Central memory CD8-positive, alpha-beta T cell (primary cell): ENCODE results near the gene ZNF408.

Experiments used
- ATAC-seq: fragments of 150-1000 bp; cut with Tn5 transposase; replicated peaks from 2 replicates; pipeline ENCODE4 v1.10.0; 2022; ENCODE audit warnings: mild to moderate bottlenecking, moderate FRiP score, moderate number of reproducible peaks; ENCODE audit not compliant: poor library complexity, severe bottlenecking; ENCODE audit errors: extremely low read depth
- DNase-seq, 2 donors: peaks; one replicate each; pipeline ENCODE4 v3.0.0; 2021; ENCODE audit warnings: low spot score in 2 of 2
- H3K27ac Mint-ChIP-seq: one replicate; pipeline ENCODE4 v1.8.0; 2022; ENCODE audit warnings: low read depth, mild to moderate bottlenecking, moderate library complexity, mixed read lengths
- H3K27me3 Mint-ChIP-seq: one replicate; pipeline ENCODE4 v1.8.0; 2022; ENCODE audit warnings: mixed read lengths
- H3K36me3 Mint-ChIP-seq: one replicate; pipeline ENCODE4 v1.8.0; 2022; ENCODE audit warnings: mild to moderate bottlenecking, moderate library complexity, mixed read lengths; ENCODE audit not compliant: insufficient read depth
- H3K4me1 Mint-ChIP-seq: one replicate; pipeline ENCODE4 v1.8.0; 2022; ENCODE audit warnings: mixed read lengths
- H3K4me3 Mint-ChIP-seq: one replicate; pipeline ENCODE4 v1.8.0; 2022; ENCODE audit warnings: mild to moderate bottlenecking, moderate library complexity, mixed read lengths
- H3K9me3 Mint-ChIP-seq: one replicate; pipeline ENCODE4 v1.8.0; 2022; ENCODE audit warnings: mixed read lengths

The ZNF408 gene

GRCh38 chr11:46743693-46744339 is 43.0 kb downstream of the ZNF408 start:
- Mint-ChIP-seq H3K27me3 (no peaks in the 10 kb centered on the region), H3K4me3 (no peak overlapping the region), H3K27ac (no peak overlapping the region), H3K36me3 (peaks cover 33% of the 10 kb centered on the region), H3K9me3 (no peaks in the 10 kb centered on the region), H3K4me1 (no peaks in the 10 kb centered on the region)
- DNase-seq = no peak
- no peak for ATAC-seq

GRCh38 chr11:46745328-46745727 is 44.5 kb downstream of the ZNF408 start:
- no peaks in the 10 kb centered on the region for H3K27me3 Mint-ChIP-seq
- H3K4me3 Mint-ChIP-seq = no peak overlapping the region
- H3K27ac Mint-ChIP-seq = no peak overlapping the region
- ATAC-seq (no peak), DNase-seq (no peak)
- H3K4me1 Mint-ChIP-seq = no peaks in the 10 kb centered on the region
- peaks cover 45% of the 10 kb centered on the region for H3K36me3 Mint-ChIP-seq
- H3K9me3 Mint-ChIP-seq = no peaks in the 10 kb centered on the region

GRCh38 chr11:46745995-46746394 is 45.2 kb downstream of the ZNF408 start:
- H3K4me1 Mint-ChIP-seq = no peaks in the 10 kb centered on the region

GRCh38 chr11:46747150-46747549 is 46.3 kb downstream of the ZNF408 start:
- no peak overlapping the region for H3K4me3 Mint-ChIP-seq
- no peaks in the 10 kb centered on the region for H3K9me3 Mint-ChIP-seq
- H3K4me1 Mint-ChIP-seq = no peaks in the 10 kb centered on the region
- H3K27me3 Mint-ChIP-seq = no peaks in the 10 kb centered on the region
- peak overlapping the region; percentile 5 for H3K27ac Mint-ChIP-seq
- no peak for DNase-seq
- peaks cover 51% of the 10 kb centered on the region for H3K36me3 Mint-ChIP-seq
- ATAC-seq = no peak

More at GRCh38 chr11:46745995-46746394, 45.2 kb downstream of the ZNF408 start:
- Mint-ChIP-seq H3K36me3 (peaks cover 48% of the 10 kb centered on the region), H3K9me3 (no peaks in the 10 kb centered on the region), H3K27ac (no peak overlapping the region), H3K27me3 (no peaks in the 10 kb centered on the region), H3K4me3 (no peak overlapping the region)
- ATAC-seq = no peak
- DNase-seq = no peak
